SK-N-SH treated with all-trans-retinoic acid at 6 μM for 48 hours (cell line): Measurements from ENCODE around the gene SPATA6L.

ENCODE experiments used
- BACH2 ChIP-seq: fragments of 250-450 bp; sonication (Bioruptor Pico); IDR thresholded peaks from 2 replicates; pipeline ENCODE4 v1.9.0; 2021; ENCODE audit warnings: mild to moderate bottlenecking, borderline replicate concordance
- CREB5 ChIP-seq: fragments of 250-450 bp; sonication (Bioruptor Pico); IDR thresholded peaks from 2 replicates; pipeline ENCODE4 v1.5.1; 2020; ENCODE audit warnings: low read depth, mild to moderate bottlenecking, moderate library complexity
- PATZ1 ChIP-seq: fragments of 250-450 bp; sonication (Bioruptor Pico); IDR thresholded peaks from 2 replicates; pipeline ENCODE4 v1.8.0; 2020; ENCODE audit warnings: mild to moderate bottlenecking, moderate library complexity, borderline replicate concordance
- ZNF70 ChIP-seq: fragments of 450-650 bp; formaldehyde crosslinking; IDR thresholded peaks from 2 replicates; pipeline ENCODE4 v1.5.0; 2020; ENCODE audit warnings: mild to moderate bottlenecking, moderate library complexity
- ZNF8 ChIP-seq: fragments of 450-650 bp; formaldehyde crosslinking; IDR thresholded peaks from 2 replicates; pipeline ENCODE4 v1.5.0; 2020; ENCODE audit warnings: mild to moderate bottlenecking, moderate library complexity

- no peak for TF ChIP-seq ZNF8
- no peak for TF ChIP-seq ZNF70
- TF ChIP-seq CREB5: no peak
- TF ChIP-seq PATZ1 (CRISPR knock-in tag): no peak
- no peak for TF ChIP-seq BACH2 (CRISPR knock-in tag)
Measured at GRCh38 chr9:4667681-4668080, 1.4 kb upstream of the SPATA6L start.
